ENCODE measurements around the gene RAD51B.
A peak's percentile ranks its signal among the peaks of the same experiment; 100 is the strongest.

The RAD51B gene

DNA sequence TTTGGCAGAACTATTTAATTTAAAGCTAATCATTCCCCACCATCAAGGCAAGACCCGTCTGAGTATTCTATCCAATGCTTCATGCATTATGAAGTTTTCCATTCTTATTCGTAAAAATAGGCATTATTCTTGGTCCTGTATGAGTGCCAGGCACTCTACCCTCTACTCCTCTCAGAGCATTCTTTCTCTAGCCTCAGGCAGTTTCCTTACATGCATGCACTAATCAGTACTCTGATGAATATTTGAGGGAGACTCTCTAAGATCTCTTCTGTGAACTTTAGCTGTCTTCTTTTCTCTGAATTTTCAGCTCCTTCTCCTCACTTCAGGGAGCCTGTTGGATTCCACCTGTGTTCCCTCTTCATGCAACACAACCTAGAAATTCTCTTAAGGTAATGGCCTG, 334.7 kb downstream of the RAD51B start:
- no peak for FAIRE-seq

GRCh38 chr14:68157971-68158371, 338.4 kb downstream of the RAD51B start:
- FAIRE-seq, result no peak

- no peak for FAIRE-seq
Observed at GRCh38 chr14:68158640-68159039, 339.1 kb downstream of the RAD51B start.

DNA sequence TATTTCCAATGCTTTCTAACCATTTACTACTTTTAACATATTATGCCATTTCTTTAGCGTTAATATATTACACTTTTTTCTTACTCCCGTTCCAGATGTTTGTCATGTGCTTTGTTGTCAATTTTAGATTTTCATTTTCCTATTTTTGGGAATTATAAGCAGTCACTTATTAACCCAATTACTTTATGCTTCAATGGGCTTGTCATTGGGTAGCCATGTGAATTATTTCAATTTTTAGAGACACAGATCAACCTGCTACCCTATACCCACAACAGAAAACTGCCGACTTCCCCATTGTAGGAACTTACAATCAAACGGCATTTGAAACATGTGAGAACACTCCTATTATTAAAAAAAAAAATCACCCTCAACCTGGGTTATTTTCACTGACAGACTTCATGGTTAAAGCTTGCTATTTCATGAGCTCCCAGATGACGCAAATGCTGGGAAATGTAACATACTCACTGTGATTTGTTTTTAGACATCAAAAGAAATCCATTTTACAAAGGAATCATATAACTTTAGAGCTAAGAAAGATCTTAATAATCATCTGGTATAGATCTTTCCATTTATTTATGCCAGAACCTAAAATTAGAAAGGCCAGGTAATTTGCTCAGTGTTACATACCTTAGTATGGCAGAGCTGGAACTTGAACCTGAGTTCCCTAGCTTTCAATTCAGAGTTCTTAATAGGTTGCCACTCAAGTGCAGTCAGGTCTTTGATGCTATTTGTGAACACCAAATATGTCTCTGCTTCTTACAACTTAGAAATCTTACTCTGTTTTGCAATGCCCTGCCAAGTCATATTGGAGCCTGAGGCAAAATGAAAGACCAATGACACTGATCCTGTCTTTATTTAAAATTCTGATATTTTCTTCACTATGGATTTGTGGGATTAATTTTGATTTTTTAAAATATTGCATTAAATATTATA, 340.4 kb downstream of the RAD51B start:
- no peak for FAIRE-seq

- FAIRE-seq, result peak; percentile 96
Observed at GRCh38 chr14:68160779-68161546, 341.4 kb downstream of the RAD51B start.

DNA sequence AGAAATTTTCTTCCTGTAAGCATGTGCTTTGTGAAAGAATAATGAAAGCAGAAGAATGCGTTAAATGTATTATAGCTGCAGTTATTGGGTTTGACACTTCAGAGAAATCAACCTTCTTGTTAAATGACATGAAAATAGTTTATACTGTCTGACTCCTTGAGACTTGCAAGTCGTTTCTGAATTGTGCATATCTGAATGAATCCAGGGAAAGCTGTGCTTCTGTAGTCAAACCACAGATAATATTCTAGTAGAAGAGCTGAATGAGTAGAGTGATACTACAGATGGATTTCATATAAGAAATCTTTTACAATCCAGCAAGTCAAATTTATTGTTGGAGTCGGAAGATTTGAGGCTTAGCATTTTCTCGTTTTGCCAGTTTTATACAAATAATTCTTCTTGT, 343.3 kb downstream of the RAD51B start:
- peak; percentile 75 for FAIRE-seq

GRCh38 chr14:68164711-68165113, 345.1 kb downstream of the RAD51B start:
- FAIRE-seq, result no peak

DNA sequence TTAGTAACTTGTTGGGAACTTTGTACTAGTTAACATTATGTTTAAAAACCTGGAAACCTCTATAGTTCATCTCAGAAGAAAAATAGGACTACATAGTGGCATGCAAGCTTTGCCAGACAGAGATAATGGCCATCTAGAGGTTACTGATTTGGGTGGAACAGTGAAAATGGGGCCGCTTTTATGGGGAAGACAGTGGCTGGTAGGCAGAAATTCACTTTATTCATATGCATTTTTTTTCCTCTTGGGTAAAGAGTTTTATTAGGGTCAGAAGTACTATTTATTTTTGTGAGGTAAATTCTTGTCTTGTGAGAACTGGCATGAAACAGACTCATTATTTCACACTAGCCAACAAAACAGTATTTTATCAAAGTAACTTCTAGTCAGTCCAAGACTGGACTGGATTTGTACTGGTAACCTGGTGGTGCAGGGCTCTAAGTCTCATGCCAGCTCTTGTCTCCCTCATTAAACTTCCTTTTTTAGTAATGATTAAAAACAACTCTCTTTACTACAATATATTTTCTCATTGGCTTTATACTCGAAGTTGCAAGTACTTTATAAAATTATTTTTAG, 345.8 kb downstream of the RAD51B start:
- no peak for FAIRE-seq

- FAIRE-seq, result no peak
Observed at GRCh38 chr14:68166731-68167382, 347.3 kb downstream of the RAD51B start.

- peak; percentile 100 for FAIRE-seq
Observed at GRCh38 chr14:68167383-68168087, 348.0 kb downstream of the RAD51B start.

GRCh38 chr14:68168460-68169109, 349.0 kb downstream of the RAD51B start:
- FAIRE-seq, result no peak

DNA sequence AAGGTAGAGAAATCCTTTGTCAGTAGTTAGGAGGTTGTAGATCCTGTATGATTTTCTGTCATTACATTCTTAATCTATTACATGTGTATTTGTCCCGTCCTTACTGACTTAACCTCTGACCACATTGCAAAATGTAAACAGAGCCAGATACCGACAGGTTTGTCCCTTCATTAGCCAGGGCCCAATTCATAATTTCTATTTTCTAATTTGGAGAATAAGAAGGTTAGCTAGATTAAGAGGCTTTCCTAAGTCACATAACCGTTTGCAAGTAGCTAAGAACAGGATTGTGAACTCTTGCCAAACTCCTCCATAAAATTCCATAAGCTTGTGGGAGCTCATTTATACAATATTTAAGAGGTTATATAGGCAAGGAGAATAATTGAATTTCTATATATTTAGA, 352.6 kb downstream of the RAD51B start:
- no peak for FAIRE-seq

DNA sequence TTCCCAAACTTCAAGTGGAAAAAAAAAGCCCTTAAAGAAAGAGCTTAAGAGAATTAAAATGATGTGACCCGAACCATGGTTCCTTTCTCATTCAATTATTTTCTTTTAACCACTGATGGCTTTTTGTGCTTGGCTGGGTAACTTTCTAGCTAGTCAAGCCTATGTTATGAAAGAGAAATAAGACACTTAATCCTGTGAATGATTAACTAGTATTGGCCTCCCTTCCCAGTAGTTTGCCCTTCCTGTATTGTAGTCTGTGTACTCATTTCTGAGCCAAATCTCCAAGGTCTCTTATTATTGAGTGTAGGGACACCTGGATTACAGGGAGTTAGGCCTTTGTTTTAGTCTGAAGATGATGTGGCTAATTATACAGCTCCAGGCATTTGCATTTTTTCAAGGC, 353.0 kb downstream of the RAD51B start:
- FAIRE-seq, result peak; percentile 97

- FAIRE-seq, result no peak
Observed at GRCh38 chr14:68173227-68173972, 353.8 kb downstream of the RAD51B start.

GRCh38 chr14:68174446-68174845, 354.9 kb downstream of the RAD51B start:
- peak; percentile 83 for FAIRE-seq

GRCh38 chr14:68176687-68177086, 357.1 kb downstream of the RAD51B start:
- no peak for FAIRE-seq

GRCh38 chr14:68177728-68178127, 358.1 kb downstream of the RAD51B start:
- no peak for FAIRE-seq

DNA sequence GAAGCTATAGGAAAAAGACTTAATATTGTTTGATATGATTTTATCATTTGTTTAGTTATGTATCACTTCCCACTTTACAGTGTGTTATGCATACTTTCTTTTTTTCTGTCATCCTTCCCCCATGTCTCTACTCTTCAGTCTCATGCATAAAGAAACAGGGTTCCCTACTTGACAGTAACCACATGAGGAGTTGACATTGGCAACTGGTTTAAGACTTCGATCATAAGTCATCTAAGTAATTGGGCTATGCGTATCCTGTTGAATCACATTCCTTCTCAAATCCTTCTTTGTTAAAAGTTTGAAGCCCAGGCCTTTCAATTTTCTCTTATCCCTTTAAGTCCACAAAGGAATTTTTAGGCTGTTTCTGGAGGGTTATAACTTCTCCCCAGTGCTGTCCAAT, 358.7 kb downstream of the RAD51B start:
- FAIRE-seq, result peak; percentile 98

DNA sequence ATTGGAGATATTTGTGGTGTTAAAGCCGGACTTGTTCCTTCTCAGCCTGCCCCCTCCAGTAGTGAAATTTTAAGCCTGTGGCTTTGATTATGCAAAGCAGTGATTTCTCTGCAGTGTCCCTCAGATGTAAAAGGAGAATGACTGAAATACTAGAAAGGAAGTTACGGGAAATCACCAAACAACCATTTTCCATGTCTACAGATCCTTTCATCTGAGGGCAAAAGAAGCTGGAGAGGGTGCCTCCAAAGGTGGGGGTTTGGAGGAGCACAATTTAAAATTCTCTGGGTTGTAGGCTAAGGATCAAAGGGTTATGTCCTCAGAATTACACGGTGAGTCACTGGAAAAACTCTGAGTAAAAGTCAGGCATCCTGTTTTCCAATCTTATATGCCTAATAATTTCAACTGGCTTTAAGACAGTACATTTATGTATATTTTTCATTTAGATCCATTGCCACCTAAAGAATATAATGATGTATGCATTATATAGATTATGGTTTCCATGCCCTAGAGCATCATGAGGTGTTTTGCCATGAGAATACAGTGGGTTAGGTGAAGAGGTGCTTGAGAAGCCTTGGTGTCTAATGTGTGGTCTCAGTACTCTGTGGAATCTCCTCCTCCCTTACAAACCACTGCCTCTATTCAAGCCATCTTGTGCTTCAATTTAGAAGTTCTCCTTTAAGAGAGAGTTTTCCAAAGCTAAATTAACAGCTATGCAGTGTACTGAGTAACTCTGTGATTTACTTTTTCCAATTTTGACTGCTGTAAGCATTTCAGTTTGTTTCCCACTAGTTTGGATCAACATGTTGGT, 362.1 kb downstream of the RAD51B start:
- peak; percentile 93 for FAIRE-seq

- FAIRE-seq, result no peak
Observed at GRCh38 chr14:68182492-68182891, 362.9 kb downstream of the RAD51B start.

Measured in TTC549 (cell line).